Uterus (tissue), 2 donors: ENCODE results near the gene CDK12.

Source experiments
- CTCF ChIP-seq, 4 experiments: fragments of 200-600 bp in 2 of 4; fragments of 450-650 bp in 2 of 4; sonication (generic) in 2 of 4; IDR thresholded peaks; one replicate each; pipeline ENCODE4 v1.5.1; 2016 to 2019; ENCODE audit warnings: antibody characterized with exemption in 4 of 4, mild to moderate bottlenecking in 2 of 4, moderate library complexity in 1 of 4
- POLR2A ChIP-seq, 2 donors: fragments of 450-650 bp; IDR thresholded peaks; one replicate each; pipeline ENCODE4 v1.6.1; 2016; ENCODE audit warnings: antibody characterized with exemption in 2 of 2, mild to moderate bottlenecking in 1 of 2, moderate library complexity in 1 of 2

DNA sequence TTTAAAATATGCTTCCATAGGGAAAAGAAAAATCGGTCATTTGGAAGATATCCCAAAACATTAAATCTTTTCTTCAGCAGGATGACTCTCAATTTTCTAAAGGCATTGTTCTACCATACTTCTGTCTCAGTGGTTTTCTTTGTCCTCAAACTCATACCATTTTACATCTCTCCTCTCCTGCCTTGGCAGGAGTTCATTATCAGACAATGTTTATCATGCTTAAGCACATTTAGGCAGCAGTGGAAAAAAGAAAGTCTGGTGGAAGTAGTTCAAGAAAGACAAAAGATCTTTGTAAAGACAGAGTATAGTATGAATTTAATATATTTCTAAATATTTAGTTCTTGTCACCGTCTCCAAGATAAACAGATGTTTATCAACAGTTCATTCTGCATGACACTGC lies 68.2 kb downstream of the CDK12 start:
- no peak for TF ChIP-seq CTCF (IDR thresholded peaks at IDR 0.05)
- no peak for TF ChIP-seq POLR2A (IDR thresholded peaks at IDR 0.05)
